Fibroblast of lung (primary cell): ENCODE measurements around the gene GCM1.

Experiments used
- CTCF ChIP-seq, 2 donors: IDR thresholded peaks in 1 of 2; conservative IDR thresholded peaks in 1 of 2; 1 replicate in 1 of 2; 2 replicates in 1 of 2; pipeline ENCODE4 v1.5.1; 2011 to 2012; ENCODE audit warnings: low read length in 2 of 2, control low read depth in 1 of 2, inconsistent platforms in 1 of 2, low read depth in 1 of 2, mild to moderate bottlenecking in 1 of 2
- EZH2 ChIP-seq: IDR thresholded peaks from 2 replicates; pipeline ENCODE4 v1.5.1; 2012; ENCODE audit warnings: low read length, control low read depth, mild to moderate bottlenecking; ENCODE audit errors: missing control alignments

- no peak for TF ChIP-seq CTCF (conservative IDR thresholded peaks at IDR 0.05 in 1 of 2, IDR thresholded peaks at IDR 0.05 in 1 of 2; ENCODE audit: low read depth in 1 of 2, low read length in 2 of 2)
- no peak for TF ChIP-seq EZH2
Observed at GRCh38 chr6:53086302-53086701, 62.3 kb downstream of the GCM1 start.
